ENCODE measurements around the gene TYMP. TPM values are rescaled to one million over a fixed set of nuclear protein-coding genes. Genes with fewer than 3 reads are reported as not detected.

Gene TYMP
- total RNA-seq, 1 donor from 2014 or later = 10.8 TPM

DNA sequence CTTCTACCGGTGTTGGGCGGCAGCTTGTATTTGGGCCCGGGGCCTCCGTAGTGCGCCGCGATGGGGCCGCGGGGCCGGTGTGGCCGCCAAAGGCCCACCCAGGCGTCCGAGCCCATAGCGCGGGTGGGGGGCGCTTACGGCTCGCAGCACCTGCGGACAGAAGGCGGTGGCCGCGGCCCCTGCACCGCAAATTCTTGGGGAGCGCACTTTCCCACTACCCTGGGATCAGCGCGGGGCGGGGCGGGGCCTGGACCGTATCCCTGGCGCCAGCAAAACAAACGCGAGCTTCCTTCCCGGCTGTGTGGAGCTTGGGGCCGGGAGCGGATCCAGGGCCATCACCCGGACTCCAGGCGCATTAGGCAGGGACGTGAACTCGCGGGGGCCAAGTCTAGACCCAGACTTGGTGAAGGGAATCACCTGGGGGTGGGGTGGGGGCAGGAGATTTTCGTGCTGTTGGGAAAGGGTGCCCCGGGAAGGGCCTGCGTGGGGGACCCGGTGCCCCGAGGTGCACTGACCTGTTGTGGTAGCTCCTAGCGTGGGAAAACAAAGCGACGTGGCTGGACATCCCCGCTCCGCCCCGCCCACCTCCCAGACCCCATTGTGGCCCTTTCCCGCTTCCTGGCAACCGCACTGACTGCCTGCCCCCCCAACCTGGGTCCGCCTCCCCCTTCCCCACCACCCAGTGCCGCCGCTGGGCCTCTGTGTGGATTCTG is 2.3 kb upstream of the TYMP start:
- Mint-ChIP-seq H3K9me3 (ENCODE audit: unreplicated experiment) (no peaks in the 10 kb centered on the region), H3K4me3 (ENCODE audit: unreplicated experiment) (peak overlapping the region; percentile 71), H3K36me3 (ENCODE audit: unreplicated experiment) (no peaks in the 10 kb centered on the region), H3K27ac (ENCODE audit: unreplicated experiment) (no peak overlapping the region), H3K27me3 (ENCODE audit: unreplicated experiment) (peaks cover 17% of the 10 kb centered on the region), H3K4me1 (ENCODE audit: unreplicated experiment) (peaks cover 11% of the 10 kb centered on the region)
- DNase-seq (ENCODE audit: extremely low spot score, unreplicated experiment) = peak; percentile 86
- TF ChIP-seq, protein P1, sequence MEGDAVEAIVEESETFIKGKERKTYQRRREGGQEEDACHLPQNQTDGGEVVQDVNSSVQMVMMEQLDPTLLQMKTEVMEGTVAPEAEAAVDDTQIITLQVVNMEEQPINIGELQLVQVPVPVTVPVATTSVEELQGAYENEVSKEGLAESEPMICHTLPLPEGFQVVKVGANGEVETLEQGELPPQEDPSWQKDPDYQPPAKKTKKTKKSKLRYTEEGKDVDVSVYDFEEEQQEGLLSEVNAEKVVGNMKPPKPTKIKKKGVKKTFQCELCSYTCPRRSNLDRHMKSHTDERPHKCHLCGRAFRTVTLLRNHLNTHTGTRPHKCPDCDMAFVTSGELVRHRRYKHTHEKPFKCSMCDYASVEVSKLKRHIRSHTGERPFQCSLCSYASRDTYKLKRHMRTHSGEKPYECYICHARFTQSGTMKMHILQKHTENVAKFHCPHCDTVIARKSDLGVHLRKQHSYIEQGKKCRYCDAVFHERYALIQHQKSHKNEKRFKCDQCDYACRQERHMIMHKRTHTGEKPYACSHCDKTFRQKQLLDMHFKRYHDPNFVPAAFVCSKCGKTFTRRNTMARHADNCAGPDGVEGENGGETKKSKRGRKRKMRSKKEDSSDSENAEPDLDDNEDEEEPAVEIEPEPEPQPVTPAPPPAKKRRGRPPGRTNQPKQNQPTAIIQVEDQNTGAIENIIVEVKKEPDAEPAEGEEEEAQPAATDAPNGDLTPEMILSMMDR (IDR thresholded peaks at IDR 0.05) = no peak

DNA sequence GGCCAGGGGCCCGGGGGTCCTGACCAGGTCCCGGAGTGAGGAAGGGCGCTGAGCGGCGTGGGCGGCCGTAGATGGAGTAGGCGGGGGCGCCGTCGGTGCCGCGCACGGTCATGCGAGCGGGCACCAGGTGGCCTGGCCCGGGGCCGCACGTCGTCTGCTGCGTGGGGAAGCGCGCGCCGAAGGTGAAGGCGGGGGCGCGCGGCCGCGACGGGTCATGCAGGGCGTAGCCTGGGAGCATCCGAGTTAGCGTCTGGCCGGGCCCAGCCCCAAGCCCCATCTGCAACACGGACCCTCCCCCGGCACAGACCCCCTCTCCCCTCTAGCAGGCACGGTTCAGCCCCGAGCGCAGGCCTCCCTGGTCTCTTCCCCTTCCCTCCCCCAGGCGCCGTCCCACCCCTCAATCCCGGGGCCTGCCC is 1.7 kb upstream of the TYMP start:
- H3K36me3 Mint-ChIP-seq (ENCODE audit: unreplicated experiment) = no peaks in the 10 kb centered on the region
- DNase-seq (ENCODE audit: extremely low spot score, unreplicated experiment) = no peak
- peaks cover 17% of the 10 kb centered on the region for H3K27me3 Mint-ChIP-seq (ENCODE audit: unreplicated experiment)
- no peak overlapping the region for H3K27ac Mint-ChIP-seq (ENCODE audit: unreplicated experiment)
- no peaks in the 10 kb centered on the region for H3K9me3 Mint-ChIP-seq (ENCODE audit: unreplicated experiment)
- TF ChIP-seq, protein P1 (IDR thresholded peaks at IDR 0.05) = no peak
- H3K4me3 Mint-ChIP-seq (ENCODE audit: unreplicated experiment) = peak overlapping the region; percentile 71
- peaks cover 17% of the 10 kb centered on the region for H3K4me1 Mint-ChIP-seq (ENCODE audit: unreplicated experiment)

DNA sequence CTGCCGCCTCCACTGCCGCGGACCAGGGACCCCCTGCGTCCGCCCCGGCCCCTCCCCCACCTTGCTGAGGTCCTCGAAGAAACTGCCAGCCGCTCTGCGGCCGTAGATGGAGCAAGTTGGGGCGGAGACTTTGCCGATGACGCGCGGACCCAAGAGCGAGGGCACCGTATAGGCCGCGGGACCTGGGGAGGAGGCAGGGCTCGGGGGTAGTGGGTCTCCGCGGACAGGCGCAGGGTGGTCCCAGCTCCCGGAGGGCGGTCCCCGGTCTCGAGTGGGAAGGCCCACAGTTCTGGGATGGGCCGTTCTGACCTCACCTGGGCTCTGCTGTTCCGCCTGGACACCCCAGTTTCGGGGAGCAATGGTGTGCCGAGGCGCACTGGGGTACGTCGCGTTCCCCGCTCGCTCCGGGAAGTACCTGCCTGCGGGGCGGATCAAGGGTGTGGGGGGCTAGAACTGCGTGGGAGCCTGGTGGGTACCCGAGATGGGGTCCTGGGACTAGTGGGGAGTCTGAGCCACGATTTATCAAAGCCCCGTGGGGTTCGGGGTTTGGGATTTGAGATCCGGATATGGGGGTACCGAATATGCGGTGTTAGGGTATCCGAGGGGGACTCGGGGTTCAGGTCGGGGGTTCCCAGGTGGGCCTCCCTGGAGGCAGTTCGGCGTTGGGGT is 1.2 kb upstream of the TYMP start:
- Mint-ChIP-seq H3K27me3 (ENCODE audit: unreplicated experiment) (peaks cover 17% of the 10 kb centered on the region), H3K36me3 (ENCODE audit: unreplicated experiment) (no peaks in the 10 kb centered on the region), H3K27ac (ENCODE audit: unreplicated experiment) (peak overlapping the region; percentile 59), H3K4me1 (ENCODE audit: unreplicated experiment) (peaks cover 17% of the 10 kb centered on the region), H3K9me3 (ENCODE audit: unreplicated experiment) (no peaks in the 10 kb centered on the region), H3K4me3 (ENCODE audit: unreplicated experiment) (peak overlapping the region; percentile 71)
- peak; percentile 86 for DNase-seq (ENCODE audit: extremely low spot score, unreplicated experiment)
- TF ChIP-seq, protein P1 (IDR thresholded peaks at IDR 0.05) = no peak

DNA sequence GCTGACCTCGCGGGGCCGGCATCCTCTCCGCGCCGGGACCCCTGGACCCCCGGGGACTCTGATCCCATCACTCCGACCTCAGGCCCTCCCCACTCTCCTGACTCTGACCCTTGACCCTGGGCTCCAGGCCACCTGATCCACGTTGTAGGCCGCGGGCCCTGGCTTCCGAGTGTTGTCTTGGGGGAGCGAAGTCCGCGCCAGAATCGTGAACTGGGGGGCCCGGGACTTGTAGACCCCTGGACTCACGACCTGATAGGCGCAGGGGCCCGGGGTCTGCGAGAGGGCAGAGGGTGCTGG is 716 bp upstream of the TYMP start:
- peak overlapping the region; percentile 62 for H3K27ac Mint-ChIP-seq (ENCODE audit: unreplicated experiment)
- H3K36me3 Mint-ChIP-seq (ENCODE audit: unreplicated experiment) = no peaks in the 10 kb centered on the region
- no peaks in the 10 kb centered on the region for H3K9me3 Mint-ChIP-seq (ENCODE audit: unreplicated experiment)
- H3K4me1 Mint-ChIP-seq (ENCODE audit: unreplicated experiment) = peaks cover 17% of the 10 kb centered on the region
- peak; percentile 84 for DNase-seq (ENCODE audit: extremely low spot score, unreplicated experiment)
- peak overlapping the region; percentile 71 for H3K4me3 Mint-ChIP-seq (ENCODE audit: unreplicated experiment)
- TF ChIP-seq, protein P1 (IDR thresholded peaks at IDR 0.05) = no peak
- peaks cover 17% of the 10 kb centered on the region for H3K27me3 Mint-ChIP-seq (ENCODE audit: unreplicated experiment)

DNA sequence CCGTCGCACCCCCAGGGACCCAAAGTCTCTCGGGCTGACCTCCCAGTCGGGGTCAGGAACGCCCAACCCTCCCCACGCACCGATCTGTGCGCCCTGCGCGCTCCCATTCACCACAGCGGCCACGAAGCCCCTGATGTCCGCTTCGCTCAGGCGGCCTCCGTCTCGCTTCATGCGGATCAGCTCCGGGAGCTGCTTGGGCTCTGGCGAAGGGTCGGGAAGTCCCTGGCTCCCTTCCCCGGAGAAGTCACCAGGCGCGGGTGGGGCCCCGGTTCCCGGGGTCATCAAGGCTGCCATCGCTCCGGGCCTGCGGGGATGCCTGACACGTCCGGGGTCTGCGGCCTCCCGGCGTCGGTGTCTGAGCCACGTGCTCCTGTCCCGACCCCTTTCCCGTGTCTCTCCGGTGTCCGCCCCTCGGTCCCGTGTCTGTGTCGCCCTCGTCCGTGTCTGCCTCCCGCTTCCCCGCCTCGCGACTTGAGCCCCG is 356 bp downstream of the TYMP start:
- H3K4me3 Mint-ChIP-seq (ENCODE audit: unreplicated experiment) = peak overlapping the region; percentile 56
- no peak for DNase-seq (ENCODE audit: extremely low spot score, unreplicated experiment)
- H3K27me3 Mint-ChIP-seq (ENCODE audit: unreplicated experiment) = peaks cover 17% of the 10 kb centered on the region
- no peak overlapping the region for H3K27ac Mint-ChIP-seq (ENCODE audit: unreplicated experiment)
- TF ChIP-seq, protein P1 (IDR thresholded peaks at IDR 0.05) = no peak
- no peaks in the 10 kb centered on the region for H3K9me3 Mint-ChIP-seq (ENCODE audit: unreplicated experiment)
- peaks cover 3% of the 10 kb centered on the region for H3K36me3 Mint-ChIP-seq (ENCODE audit: unreplicated experiment)
- peaks cover 22% of the 10 kb centered on the region for H3K4me1 Mint-ChIP-seq (ENCODE audit: unreplicated experiment)

Data from osteocyte (in vitro differentiated cells).